Measurements from ENCODE around the gene RAI14.

The RAI14 gene

GRCh38 chr5:34709861-34710673, 53.9 kb downstream of the RAI14 start:
- no peak for TF ChIP-seq CTCF (IDR thresholded peaks at IDR 0.05; ENCODE audit: extremely low read depth, missing control alignments)
- DNase-seq (ENCODE audit: low spot score): no peak

GRCh38 chr5:34712565-34712964, 56.4 kb downstream of the RAI14 start:
- no peak for TF ChIP-seq CTCF (IDR thresholded peaks at IDR 0.05; ENCODE audit: extremely low read depth, missing control alignments)
- DNase-seq (ENCODE audit: low spot score): no peak

GRCh38 chr5:34715711-34716110, 59.6 kb downstream of the RAI14 start:
- DNase-seq (ENCODE audit: low spot score): no peak
- no peak for TF ChIP-seq CTCF (IDR thresholded peaks at IDR 0.05; ENCODE audit: extremely low read depth, missing control alignments)

- no peak for TF ChIP-seq CTCF (IDR thresholded peaks at IDR 0.05; ENCODE audit: extremely low read depth, missing control alignments)
Measured at GRCh38 chr5:34716986-34717385, 60.9 kb downstream of the RAI14 start.

GRCh38 chr5:34717426-34718327, 61.5 kb downstream of the RAI14 start:
- no peak for TF ChIP-seq CTCF (IDR thresholded peaks at IDR 0.05; ENCODE audit: extremely low read depth, missing control alignments)
- no peak for DNase-seq (ENCODE audit: low spot score)

More at GRCh38 chr5:34716986-34717385, 60.9 kb downstream of the RAI14 start:
- no peak for DNase-seq (ENCODE audit: low spot score)

GRCh38 chr5:34718516-34718915, 62.4 kb downstream of the RAI14 start:
- no peak for TF ChIP-seq CTCF (IDR thresholded peaks at IDR 0.05; ENCODE audit: extremely low read depth, missing control alignments)
- no peak for DNase-seq (ENCODE audit: low spot score)

GRCh38 chr5:34719029-34719428, 62.9 kb downstream of the RAI14 start:
- DNase-seq (ENCODE audit: low spot score): no peak
- TF ChIP-seq CTCF (IDR thresholded peaks at IDR 0.05; ENCODE audit: extremely low read depth, missing control alignments): no peak
